Duodenal mucosa (tissue), 2 donors: Measurements from ENCODE around the gene TSC2.
A peak's percentile ranks its signal among the peaks of the same experiment; 100 is the strongest.
"Not testable (repeated sequence)": the region's sequence is repeated elsewhere in the genome, so short reads cannot be mapped to it uniquely, and the experiment has no call there.

Experiments
- H3K27ac ChIP-seq: one replicate; pipeline ENCODE4 v1.7.0; 2013; ENCODE audit warnings: low read depth, low read length
- H3K27me3 ChIP-seq, 2 donors: one replicate each; pipeline ENCODE4 v1.7.0; 2013; ENCODE audit warnings: low read length in 2 of 2, control low read depth in 1 of 2; ENCODE audit not compliant: insufficient read depth in 2 of 2, control insufficient read depth in 1 of 2
- H3K36me3 ChIP-seq, 2 donors: one replicate each; pipeline ENCODE4 v1.7.0; 2013; ENCODE audit warnings: low read length in 2 of 2, control low read depth in 1 of 2; ENCODE audit not compliant: insufficient read depth in 2 of 2, control insufficient read depth in 1 of 2
- H3K4me1 ChIP-seq, 2 donors: one replicate each; pipeline ENCODE4 v1.7.0; 2013; ENCODE audit warnings: low read length in 2 of 2, control low read depth in 1 of 2; ENCODE audit not compliant: insufficient read depth in 2 of 2, control insufficient read depth in 1 of 2
- H3K4me3 ChIP-seq, 2 donors: one replicate each; pipeline ENCODE4 v1.7.0; 2013; ENCODE audit warnings: low read length in 2 of 2, low read depth in 1 of 2
- H3K9ac ChIP-seq, 2 donors: one replicate each; pipeline ENCODE4 v1.7.0; 2013; ENCODE audit warnings: low read length in 2 of 2, low read depth in 1 of 2
- H3K9me3 ChIP-seq, 2 donors: one replicate each; pipeline ENCODE4 v1.7.0; 2013; ENCODE audit warnings: low read length in 2 of 2, control low read depth in 1 of 2; ENCODE audit not compliant: control insufficient read depth in 1 of 2

TSC2 gene

GRCh38 chr16:2127630-2128280, 80.0 kb downstream of the TSC2 start:
- H3K27me3 ChIP-seq, H3K27ac ChIP-seq, H3K9me3 ChIP-seq, H3K9ac ChIP-seq, H3K36me3 ChIP-seq, H3K4me3 ChIP-seq: not testable (repeated sequence)
- H3K4me1 ChIP-seq: peaks cover 0 to 15% of the 10 kb centered on the region in 2 donors

GRCh38 chr16:2129251-2129650, 81.5 kb downstream of the TSC2 start:
- not testable (repeated sequence) for H3K27ac ChIP-seq, H3K36me3 ChIP-seq, H3K4me3 ChIP-seq, H3K9ac ChIP-seq, H3K27me3 ChIP-seq, H3K9me3 ChIP-seq
- peaks cover 0 to 15% of the 10 kb centered on the region in 2 donors for H3K4me1 ChIP-seq

DNA sequence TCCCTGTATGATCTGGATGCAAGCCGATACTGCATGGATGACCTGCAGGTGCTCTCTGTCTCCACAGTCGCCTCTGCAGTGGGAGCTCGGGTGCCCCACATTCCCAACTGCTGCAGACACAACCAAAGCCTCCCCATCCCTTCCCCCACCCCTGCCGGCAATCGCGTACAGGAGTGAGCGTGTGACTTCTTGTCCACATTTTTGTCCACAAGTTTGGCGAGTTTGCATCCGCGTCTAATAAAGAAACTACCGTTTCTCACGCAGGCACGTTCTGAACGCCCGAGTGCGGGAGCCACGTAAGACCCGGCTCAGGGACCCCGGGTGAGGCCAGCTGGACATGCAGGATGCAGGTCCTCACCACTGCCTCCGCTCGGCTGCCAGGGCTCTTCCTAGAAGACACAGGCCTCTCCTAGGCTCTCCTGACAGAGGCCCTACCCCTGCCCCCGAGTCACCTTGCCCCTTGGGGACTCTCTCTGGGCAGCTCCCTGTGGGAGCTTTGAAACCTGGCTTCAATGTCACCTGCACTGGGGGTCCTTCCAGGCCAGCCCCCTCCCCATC, 82.2 kb downstream of the TSC2 start:
- not testable (repeated sequence) for H3K4me3 ChIP-seq, H3K27ac ChIP-seq, H3K36me3 ChIP-seq, H3K27me3 ChIP-seq, H3K9ac ChIP-seq, H3K9me3 ChIP-seq
- peaks cover 0 to 15% of the 10 kb centered on the region in 2 donors for H3K4me1 ChIP-seq

DNA sequence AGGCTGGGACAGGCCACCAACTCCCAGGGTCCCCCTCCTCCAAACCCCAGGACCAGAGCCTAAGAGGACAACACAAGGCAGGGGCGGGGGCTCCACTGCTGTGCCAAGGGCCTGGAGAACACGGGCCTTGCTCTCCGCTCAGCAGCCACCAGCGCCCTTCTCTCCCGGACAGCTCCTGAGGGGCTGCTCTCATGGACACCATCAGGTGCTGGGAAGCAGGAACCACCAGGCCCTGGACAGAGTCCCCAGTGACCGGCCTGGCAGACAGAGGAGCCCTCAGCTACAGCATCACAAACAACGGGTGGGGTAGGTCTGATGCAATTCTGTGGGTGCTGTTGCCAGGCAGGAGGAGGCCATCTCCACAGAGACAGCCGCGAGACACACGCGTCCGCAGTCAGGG, 86.0 kb downstream of the TSC2 start:
- not testable (repeated sequence) for H3K36me3 ChIP-seq, H3K4me3 ChIP-seq, H3K27ac ChIP-seq, H3K27me3 ChIP-seq, H3K9me3 ChIP-seq, H3K9ac ChIP-seq, H3K4me1 ChIP-seq

DNA sequence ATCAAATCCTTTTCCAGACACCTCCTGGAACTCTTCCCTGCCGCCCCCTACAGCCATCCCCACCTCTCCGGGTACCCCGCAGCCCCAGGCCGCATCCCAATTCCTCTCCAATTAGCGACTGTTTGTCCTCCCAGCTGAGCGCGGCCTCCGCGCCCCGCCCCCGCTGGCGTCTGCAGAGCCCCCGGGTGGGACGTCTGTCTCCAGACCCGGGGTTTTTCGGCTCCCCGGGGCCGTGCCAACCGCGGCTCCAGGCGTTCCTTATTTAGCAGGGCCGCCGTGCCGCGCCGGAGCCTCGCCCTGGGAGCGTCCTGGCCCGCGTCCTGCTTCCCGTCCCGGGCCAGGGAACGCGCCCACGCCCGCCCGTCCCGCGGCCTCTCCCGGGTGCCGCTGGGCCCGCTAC, 87.3 kb downstream of the TSC2 start:
- peak overlapping the region in 1 of 2 donors; percentile 40 for H3K4me3 ChIP-seq
- H3K9ac ChIP-seq, H3K36me3 ChIP-seq, H3K27me3 ChIP-seq, H3K27ac ChIP-seq, H3K9me3 ChIP-seq, H3K4me1 ChIP-seq: not testable (repeated sequence)

GRCh38 chr16:2135770-2136490, 88.1 kb downstream of the TSC2 start, which contains the start of gene PKD1:
Gene PKD1 (minus strand): TSS chr16:2135898. CDS start chr16:2135689, 209 bp downstream.
- not testable (repeated sequence) for H3K27ac ChIP-seq, H3K36me3 ChIP-seq, H3K9ac ChIP-seq, H3K27me3 ChIP-seq, H3K9me3 ChIP-seq, H3K4me1 ChIP-seq
- H3K4me3 ChIP-seq: peak within 1 kb of the TSS in 1 of 2 donors; percentile 43
